Measurements from ENCODE around the gene MTTP. TPM values are rescaled to one million over a fixed set of nuclear protein-coding genes. Genes with fewer than 3 reads are reported as not detected.

Gene MTTP
- total RNA-seq, 2 donors from 2014 or later = 1.5 TPM; not detected in 1

DNA sequence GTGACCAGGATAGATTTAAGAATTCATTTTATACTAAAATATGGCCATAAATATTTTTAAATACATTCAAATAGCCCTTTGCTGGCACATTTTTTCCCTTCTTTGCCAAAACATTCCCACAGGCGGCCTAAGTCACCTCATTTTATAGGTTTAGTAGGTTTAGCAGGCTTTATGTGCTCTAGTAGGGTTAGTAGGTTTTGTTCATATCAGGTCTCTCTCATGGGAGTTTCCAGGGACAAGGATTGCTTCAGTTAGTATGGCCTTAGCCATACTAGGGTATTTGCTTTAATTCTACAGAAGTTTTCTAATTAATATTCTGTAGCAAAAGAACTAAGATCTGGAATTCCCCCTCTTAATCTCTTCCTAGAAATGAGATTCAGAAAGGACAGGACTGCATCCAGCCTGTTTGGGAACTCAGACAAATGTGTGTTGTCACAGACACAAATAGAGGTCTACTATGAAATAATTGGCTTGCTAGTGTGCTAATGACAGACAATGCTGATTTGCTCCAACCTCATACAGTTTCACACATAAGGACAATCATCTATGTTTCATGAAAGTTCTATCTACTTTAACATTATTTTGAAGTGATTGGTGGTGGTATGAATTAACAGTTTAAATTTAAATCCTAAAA lies 772 bp upstream of the MTTP start:
- WGBS = 70% methylated on average over 1 of the region's 1 CpG
- H3K9me3 ChIP-seq = no peaks in the 10 kb centered on the region
- H3K36me3 ChIP-seq = no peaks in the 10 kb centered on the region
- TF ChIP-seq POLR2AphosphoS5 (IDR thresholded peaks at IDR 0.05) = no peak
- no peak for TF ChIP-seq POLR2A (IDR thresholded peaks at IDR 0.05)
- TF ChIP-seq, protein P1, sequence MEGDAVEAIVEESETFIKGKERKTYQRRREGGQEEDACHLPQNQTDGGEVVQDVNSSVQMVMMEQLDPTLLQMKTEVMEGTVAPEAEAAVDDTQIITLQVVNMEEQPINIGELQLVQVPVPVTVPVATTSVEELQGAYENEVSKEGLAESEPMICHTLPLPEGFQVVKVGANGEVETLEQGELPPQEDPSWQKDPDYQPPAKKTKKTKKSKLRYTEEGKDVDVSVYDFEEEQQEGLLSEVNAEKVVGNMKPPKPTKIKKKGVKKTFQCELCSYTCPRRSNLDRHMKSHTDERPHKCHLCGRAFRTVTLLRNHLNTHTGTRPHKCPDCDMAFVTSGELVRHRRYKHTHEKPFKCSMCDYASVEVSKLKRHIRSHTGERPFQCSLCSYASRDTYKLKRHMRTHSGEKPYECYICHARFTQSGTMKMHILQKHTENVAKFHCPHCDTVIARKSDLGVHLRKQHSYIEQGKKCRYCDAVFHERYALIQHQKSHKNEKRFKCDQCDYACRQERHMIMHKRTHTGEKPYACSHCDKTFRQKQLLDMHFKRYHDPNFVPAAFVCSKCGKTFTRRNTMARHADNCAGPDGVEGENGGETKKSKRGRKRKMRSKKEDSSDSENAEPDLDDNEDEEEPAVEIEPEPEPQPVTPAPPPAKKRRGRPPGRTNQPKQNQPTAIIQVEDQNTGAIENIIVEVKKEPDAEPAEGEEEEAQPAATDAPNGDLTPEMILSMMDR (IDR thresholded peaks at IDR 0.05) = no peak
- intact Hi-C loops (cut with DNase I) = no loop called here
- H3K27me3 ChIP-seq (replicated peaks; ENCODE audit: insufficient read depth) = no peaks in the 10 kb centered on the region
- no peak overlapping the region for H3K4me3 ChIP-seq
- no peak overlapping the region for H3K27ac ChIP-seq
- no peaks in the 10 kb centered on the region for H3K4me1 ChIP-seq (replicated peaks)
- no peak for DNase-seq (ENCODE audit: low spot score)

DNA sequence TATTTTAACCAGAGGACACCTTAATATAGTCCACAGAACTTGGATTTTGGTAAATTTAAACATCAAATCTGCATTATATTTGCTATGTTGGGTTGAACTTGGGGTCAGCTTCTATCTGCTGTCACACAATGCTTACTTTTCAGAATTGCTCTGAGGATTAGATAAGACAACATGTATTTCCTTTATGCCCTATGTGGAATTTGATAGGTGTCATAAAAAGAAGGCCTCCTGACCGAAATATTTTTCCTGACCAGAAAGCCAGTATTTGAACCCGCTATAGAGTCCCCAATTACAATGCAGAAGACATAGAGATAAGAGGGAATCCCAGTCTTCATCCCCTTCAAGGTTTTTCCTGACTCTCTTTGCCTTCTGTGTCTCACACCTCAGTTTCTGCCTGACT lies 4.1 kb downstream of the MTTP start:
- no peak for DNase-seq (ENCODE audit: low spot score)
- Histone ChIP-seq H3K27ac (no peak overlapping the region), H3K4me1 (replicated peaks) (no peaks in the 10 kb centered on the region), H3K4me3 (no peak overlapping the region), H3K27me3 (replicated peaks; ENCODE audit: insufficient read depth) (no peaks in the 10 kb centered on the region), H3K36me3 (no peaks in the 10 kb centered on the region), H3K9me3 (no peaks in the 10 kb centered on the region)
- intact Hi-C loops (cut with DNase I) = no loop called here
- WGBS = 86% methylated on average over 2 of the region's 2 CpGs
- TF ChIP-seq POLR2A (IDR thresholded peaks at IDR 0.05) = no peak
- TF ChIP-seq, protein P1 (IDR thresholded peaks at IDR 0.05) = no peak
- TF ChIP-seq POLR2AphosphoS5 (IDR thresholded peaks at IDR 0.05) = no peak

- DNase-seq (ENCODE audit: low spot score) = no peak
- Histone ChIP-seq H3K27ac (no peak overlapping the region), H3K4me1 (replicated peaks) (no peaks in the 10 kb centered on the region), H3K27me3 (replicated peaks; ENCODE audit: insufficient read depth) (no peaks in the 10 kb centered on the region), H3K4me3 (no peak overlapping the region), H3K36me3 (no peaks in the 10 kb centered on the region), H3K9me3 (no peaks in the 10 kb centered on the region)
- intact Hi-C loops (cut with DNase I) = no loop called here
- 91% methylated on average over 1 of the region's 1 CpG for WGBS
- TF ChIP-seq POLR2AphosphoS5 (IDR thresholded peaks at IDR 0.05) (no peak), POLR2A (IDR thresholded peaks at IDR 0.05) (no peak)
- TF ChIP-seq, protein P1 (IDR thresholded peaks at IDR 0.05) = no peak
These were observed 10.9 kb downstream of the MTTP start for GRCh38 chr4:99585516-99585915.

- WGBS = 45% methylated on average over 2 of the region's 2 CpGs
- no peak for DNase-seq (ENCODE audit: low spot score)
- no peaks in the 10 kb centered on the region for H3K9me3 ChIP-seq
- H3K27ac ChIP-seq = no peak overlapping the region
- H3K4me1 ChIP-seq (replicated peaks) = no peaks in the 10 kb centered on the region
- H3K4me3 ChIP-seq = no peak overlapping the region
- intact Hi-C loops (cut with DNase I) = no loop called here
- no peak for TF ChIP-seq POLR2A (IDR thresholded peaks at IDR 0.05)
- TF ChIP-seq POLR2AphosphoS5 (IDR thresholded peaks at IDR 0.05) = no peak
- TF ChIP-seq, protein P1 (IDR thresholded peaks at IDR 0.05) = no peak
- no peaks in the 10 kb centered on the region for H3K27me3 ChIP-seq (replicated peaks; ENCODE audit: insufficient read depth)
- no peaks in the 10 kb centered on the region for H3K36me3 ChIP-seq
These were observed 11.7 kb downstream of the MTTP start for GRCh38 chr4:99586322-99586721.

DNA sequence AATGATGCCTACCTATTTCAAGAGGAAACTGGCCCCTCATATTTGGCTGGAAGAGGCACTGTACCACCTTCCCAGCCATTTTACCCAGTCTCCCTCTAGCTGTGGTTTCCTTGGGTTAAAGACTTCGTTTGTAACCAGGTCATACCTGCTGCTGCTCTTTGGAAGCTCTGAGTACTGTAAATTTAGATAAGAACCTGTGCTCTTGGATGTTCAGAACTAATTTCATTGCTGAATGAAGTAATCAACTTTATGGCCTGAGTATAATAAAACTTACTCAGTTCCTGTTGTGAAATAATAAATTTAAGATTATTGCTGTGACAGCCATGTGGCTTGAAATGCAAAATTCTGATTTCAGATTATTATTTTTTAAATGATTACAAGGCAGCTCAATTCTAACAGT lies 12.2 kb downstream of the MTTP start:
- Histone ChIP-seq H3K9me3 (no peaks in the 10 kb centered on the region), H3K36me3 (no peaks in the 10 kb centered on the region), H3K27ac (peak overlapping the region in 1 of 2 donors; percentile 3), H3K4me1 (replicated peaks) (no peaks in the 10 kb centered on the region), H3K27me3 (replicated peaks; ENCODE audit: insufficient read depth) (no peaks in the 10 kb centered on the region), H3K4me3 (no peak overlapping the region)
- WGBS = 11% methylated on average over 1 of the region's 1 CpG
- intact Hi-C loops (cut with DNase I) = no loop called here
- TF ChIP-seq POLR2A (IDR thresholded peaks at IDR 0.05) (no peak), POLR2AphosphoS5 (IDR thresholded peaks at IDR 0.05) (no peak)
- TF ChIP-seq, protein P1 (IDR thresholded peaks at IDR 0.05) = no peak
- DNase-seq (ENCODE audit: low spot score) = no peak
